Liver (tissue), 9 donors: ENCODE measurements around the gene HSD3B2. TPM values are rescaled to one million over a fixed set of nuclear protein-coding genes. Genes with fewer than 3 reads are reported as not detected.

ENCODE experiments used
- DNase-seq: peaks from one replicate; pipeline ENCODE4 v3.0.0-alpha.2; 2017; ENCODE audit warnings: low spot score
- H3K27ac ChIP-seq, 2 donors: one replicate each; pipeline ENCODE4 v1.7.0; 2013; ENCODE audit warnings: inconsistent platforms in 2 of 2, low read length in 2 of 2, control low read depth in 1 of 2, low read depth in 1 of 2, mild to moderate bottlenecking in 1 of 2
- H3K27me3 ChIP-seq, 4 donors: one replicate each; pipeline versions ENCODE4 v1.6.1 to v1.7.0; 2013; ENCODE audit warnings: low read length in 3 of 4, inconsistent platforms in 1 of 4, mild to moderate bottlenecking in 1 of 4, moderate library complexity in 1 of 4; ENCODE audit not compliant: control insufficient read depth in 4 of 4, insufficient read depth in 4 of 4
- H3K36me3 ChIP-seq, 4 donors: one replicate each; pipeline versions ENCODE4 v1.6.1 to v1.7.0; 2013; ENCODE audit warnings: low read length in 3 of 4, mild to moderate bottlenecking in 3 of 4, low read depth in 1 of 4, moderate library complexity in 1 of 4; ENCODE audit not compliant: control insufficient read depth in 4 of 4, insufficient read depth in 3 of 4
- H3K4me1 ChIP-seq, 4 donors: one replicate each; pipeline versions ENCODE4 v1.6.1 to v1.7.0; 2013; ENCODE audit warnings: low read length in 3 of 4, mild to moderate bottlenecking in 3 of 4, moderate library complexity in 1 of 4; ENCODE audit not compliant: control insufficient read depth in 4 of 4, insufficient read depth in 4 of 4
- H3K4me3 ChIP-seq, 3 donors: one replicate each; pipeline versions ENCODE4 v1.6.1 to v1.7.0; 2013; ENCODE audit warnings: low read length in 3 of 3, control low read depth in 1 of 3, low read depth in 1 of 3, mild to moderate bottlenecking in 1 of 3
- H3K9ac ChIP-seq, 2 donors: one replicate each; pipeline ENCODE4 v1.7.0; 2013; ENCODE audit warnings: low read length in 2 of 2, mild to moderate bottlenecking in 2 of 2, moderate library complexity in 2 of 2, control low read depth in 1 of 2, low read depth in 1 of 2
- H3K9me3 ChIP-seq, 4 donors: one replicate each; pipeline versions ENCODE4 v1.6.1 to v1.7.0; 2013; ENCODE audit warnings: low read length in 3 of 4; ENCODE audit not compliant: control insufficient read depth in 4 of 4
- EGR1 ChIP-seq, 2 donors: IDR thresholded peaks; 2 replicates each; pipeline ENCODE4 v1.6.1; 2016 to 2018; ENCODE audit warnings: antibody characterized with exemption in 2 of 2, low read depth in 2 of 2
- FOXA1 ChIP-seq: IDR thresholded peaks from 2 replicates; pipeline ENCODE4 v1.6.1; 2016; ENCODE audit warnings: antibody characterized with exemption
- FOXA2 ChIP-seq: IDR thresholded peaks from 2 replicates; pipeline ENCODE4 v1.6.1; 2016; ENCODE audit warnings: antibody characterized with exemption
- GABPA ChIP-seq, 2 donors: IDR thresholded peaks in 1 of 2; conservative IDR thresholded peaks in 1 of 2; 2 replicates each; pipeline ENCODE4 v1.6.1; 2016; ENCODE audit warnings: antibody characterized with exemption in 2 of 2, mild to moderate bottlenecking in 1 of 2, moderate library complexity in 1 of 2
- HNF4A ChIP-seq, 2 donors: conservative IDR thresholded peaks; 2 replicates each; pipeline ENCODE4 v1.6.1; 2016; ENCODE audit warnings: antibody characterized with exemption in 2 of 2, mild to moderate bottlenecking in 2 of 2
- HNF4G ChIP-seq: IDR thresholded peaks from 2 replicates; pipeline ENCODE4 v1.6.1; 2016; ENCODE audit warnings: antibody characterized with exemption
- JUND ChIP-seq, 2 donors: IDR thresholded peaks; 2 replicates each; pipeline ENCODE4 v1.6.1; 2016; ENCODE audit warnings: antibody characterized with exemption in 2 of 2
- NR2F2 ChIP-seq: IDR thresholded peaks from 2 replicates; pipeline ENCODE4 v1.6.1; 2016; ENCODE audit warnings: antibody characterized with exemption
- RAD21 ChIP-seq, 2 donors: IDR thresholded peaks; 2 replicates each; pipeline ENCODE4 v1.6.1; 2016; ENCODE audit warnings: antibody characterized with exemption in 2 of 2, mild to moderate bottlenecking in 2 of 2
- RXRA ChIP-seq, 2 donors: IDR thresholded peaks; 2 replicates each; pipeline ENCODE4 v1.6.1; 2017 to 2018; ENCODE audit warnings: antibody characterized with exemption in 2 of 2, mild to moderate bottlenecking in 1 of 2
- SP1 ChIP-seq: IDR thresholded peaks from 2 replicates; pipeline ENCODE4 v1.6.1; 2018; ENCODE audit warnings: antibody characterized with exemption, mild to moderate bottlenecking
- TAF1 ChIP-seq: conservative IDR thresholded peaks from 2 replicates; pipeline ENCODE4 v1.6.1; 2016; ENCODE audit warnings: antibody characterized with exemption, mild to moderate bottlenecking
- YY1 ChIP-seq: IDR thresholded peaks from 2 replicates; pipeline ENCODE4 v1.6.1; 2016; ENCODE audit warnings: antibody characterized with exemption, mild to moderate bottlenecking
- WGBS: extraction: QIAGEN DNeasy Blood & Tissue Kit; methylation state at CpG from one replicate; pipeline ENCODE4 v1.1.7; 2013; 5-methylcytosine and 5-hydroxymethylcytosine counted together
- polyA plus RNA-seq, 2 donors: library from polyadenylated mRNA; stranded (reverse) in 1 of 2; unstranded in 1 of 2; fragments of 200-250 nt in 1 of 2; fragments of >200 nt in 1 of 2; fragmentation: Nextera tagmentation in 1 of 2; extraction: Ambion mirVana in 1 of 2; gene quantifications; one replicate each; pipeline versions ENCODE4 v1.2.1 to v1.2.3, GENCODE V29; 2013 to 2015
- total RNA-seq, 2 donors: library from RNA; depleted of rRNA; stranded (reverse); fragments of >200 nt; gene quantifications; one replicate each; pipeline ENCODE4 v1.2.3, GENCODE V29; 2014
- TF ChIP-seq, protein P1 (sequence below): IDR thresholded peaks from 2 replicates; pipeline ENCODE4 v1.6.1; 2016; ENCODE audit warnings: antibody characterized with exemption, mild to moderate bottlenecking
- TF ChIP-seq, protein P2 (sequence below): IDR thresholded peaks from 2 replicates; pipeline ENCODE4 v1.6.1; 2016; ENCODE audit warnings: antibody characterized with exemption
- TF ChIP-seq, protein P3 (sequence below): fragments of 150-350 bp; IDR thresholded peaks from 2 replicates; pipeline ENCODE4 v1.5.1; 2017; ENCODE audit warnings: improper control_type of control experiment, low read depth, low read length; ENCODE audit not compliant: missing input control
- TF ChIP-seq, protein P4 (sequence below): IDR thresholded peaks from 2 replicates; pipeline ENCODE4 v1.6.1; 2016; ENCODE audit warnings: antibody characterized with exemption
- TF ChIP-seq, protein P5 (sequence below): IDR thresholded peaks from 2 replicates; pipeline ENCODE4 v1.6.1; 2016; ENCODE audit warnings: antibody characterized with exemption
- donor health status: healthy.
- donor health status: healthy.
- donor health status: healthy.
- donor health status: healthy.
- donor health status: healthy.

Gene HSD3B2
- total and polyA plus RNA-seq, 4 donors: 0.14 to 0.25 (median 0.18) TPM; not detected in 1

DNA sequence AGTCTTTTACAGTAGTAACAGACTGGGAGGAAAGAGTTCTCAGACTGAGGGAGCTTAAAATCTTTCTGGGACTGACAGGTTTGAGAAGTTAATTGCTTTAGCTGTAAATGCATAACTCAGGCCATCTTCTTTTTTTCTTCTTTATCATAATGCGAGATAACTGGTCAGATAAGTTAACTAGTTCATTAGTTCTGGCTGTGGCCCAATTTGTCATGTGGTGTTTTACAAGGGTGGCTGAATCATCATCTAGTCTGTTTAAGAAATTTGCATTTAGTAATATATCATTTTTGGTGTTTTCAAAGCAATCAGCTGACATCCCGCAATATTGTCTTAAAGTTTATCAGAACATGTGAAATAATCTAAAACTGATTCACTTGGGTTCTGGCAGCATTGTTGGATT is 14.0 kb downstream of the HSD3B2 start:
- WGBS: 94% methylated on average over 2 of the region's 2 CpGs
- no peak overlapping the region for H3K4me3 ChIP-seq
- H3K4me1 ChIP-seq: no peaks in the 10 kb centered on the region
- no peaks in the 10 kb centered on the region for H3K36me3 ChIP-seq
- H3K27ac ChIP-seq: no peak overlapping the region
- no peaks in the 10 kb centered on the region for H3K9me3 ChIP-seq
- H3K27me3 ChIP-seq: no peaks in the 10 kb centered on the region
- DNase-seq: no peak
- H3K9ac ChIP-seq: no peak overlapping the region
- TF ChIP-seq EGR1 (IDR thresholded peaks at IDR 0.05; ENCODE audit: low read depth in 2 of 2) (no peak), NR2F2 (no peak), GABPA (IDR thresholded peaks at IDR 0.05 in 1 of 2, conservative IDR thresholded peaks at IDR 0.05 in 1 of 2) (no peak), HNF4A (conservative IDR thresholded peaks at IDR 0.05) (no peak), RAD21 (IDR thresholded peaks at IDR 0.05) (no peak), FOXA2 (no peak), SP1 (no peak), YY1 (no peak), HNF4G (no peak), RXRA (IDR thresholded peaks at IDR 0.05) (no peak), JUND (IDR thresholded peaks at IDR 0.05) (no peak), TAF1 (no peak), FOXA1 (no peak)
- TF ChIP-seq, protein P1, sequence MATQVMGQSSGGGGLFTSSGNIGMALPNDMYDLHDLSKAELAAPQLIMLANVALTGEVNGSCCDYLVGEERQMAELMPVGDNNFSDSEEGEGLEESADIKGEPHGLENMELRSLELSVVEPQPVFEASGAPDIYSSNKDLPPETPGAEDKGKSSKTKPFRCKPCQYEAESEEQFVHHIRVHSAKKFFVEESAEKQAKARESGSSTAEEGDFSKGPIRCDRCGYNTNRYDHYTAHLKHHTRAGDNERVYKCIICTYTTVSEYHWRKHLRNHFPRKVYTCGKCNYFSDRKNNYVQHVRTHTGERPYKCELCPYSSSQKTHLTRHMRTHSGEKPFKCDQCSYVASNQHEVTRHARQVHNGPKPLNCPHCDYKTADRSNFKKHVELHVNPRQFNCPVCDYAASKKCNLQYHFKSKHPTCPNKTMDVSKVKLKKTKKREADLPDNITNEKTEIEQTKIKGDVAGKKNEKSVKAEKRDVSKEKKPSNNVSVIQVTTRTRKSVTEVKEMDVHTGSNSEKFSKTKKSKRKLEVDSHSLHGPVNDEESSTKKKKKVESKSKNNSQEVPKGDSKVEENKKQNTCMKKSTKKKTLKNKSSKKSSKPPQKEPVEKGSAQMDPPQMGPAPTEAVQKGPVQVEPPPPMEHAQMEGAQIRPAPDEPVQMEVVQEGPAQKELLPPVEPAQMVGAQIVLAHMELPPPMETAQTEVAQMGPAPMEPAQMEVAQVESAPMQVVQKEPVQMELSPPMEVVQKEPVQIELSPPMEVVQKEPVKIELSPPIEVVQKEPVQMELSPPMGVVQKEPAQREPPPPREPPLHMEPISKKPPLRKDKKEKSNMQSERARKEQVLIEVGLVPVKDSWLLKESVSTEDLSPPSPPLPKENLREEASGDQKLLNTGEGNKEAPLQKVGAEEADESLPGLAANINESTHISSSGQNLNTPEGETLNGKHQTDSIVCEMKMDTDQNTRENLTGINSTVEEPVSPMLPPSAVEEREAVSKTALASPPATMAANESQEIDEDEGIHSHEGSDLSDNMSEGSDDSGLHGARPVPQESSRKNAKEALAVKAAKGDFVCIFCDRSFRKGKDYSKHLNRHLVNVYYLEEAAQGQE: no peak
- TF ChIP-seq, protein P2, sequence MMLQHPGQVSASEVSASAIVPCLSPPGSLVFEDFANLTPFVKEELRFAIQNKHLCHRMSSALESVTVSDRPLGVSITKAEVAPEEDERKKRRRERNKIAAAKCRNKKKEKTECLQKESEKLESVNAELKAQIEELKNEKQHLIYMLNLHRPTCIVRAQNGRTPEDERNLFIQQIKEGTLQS: no peak
- TF ChIP-seq, protein P3, sequence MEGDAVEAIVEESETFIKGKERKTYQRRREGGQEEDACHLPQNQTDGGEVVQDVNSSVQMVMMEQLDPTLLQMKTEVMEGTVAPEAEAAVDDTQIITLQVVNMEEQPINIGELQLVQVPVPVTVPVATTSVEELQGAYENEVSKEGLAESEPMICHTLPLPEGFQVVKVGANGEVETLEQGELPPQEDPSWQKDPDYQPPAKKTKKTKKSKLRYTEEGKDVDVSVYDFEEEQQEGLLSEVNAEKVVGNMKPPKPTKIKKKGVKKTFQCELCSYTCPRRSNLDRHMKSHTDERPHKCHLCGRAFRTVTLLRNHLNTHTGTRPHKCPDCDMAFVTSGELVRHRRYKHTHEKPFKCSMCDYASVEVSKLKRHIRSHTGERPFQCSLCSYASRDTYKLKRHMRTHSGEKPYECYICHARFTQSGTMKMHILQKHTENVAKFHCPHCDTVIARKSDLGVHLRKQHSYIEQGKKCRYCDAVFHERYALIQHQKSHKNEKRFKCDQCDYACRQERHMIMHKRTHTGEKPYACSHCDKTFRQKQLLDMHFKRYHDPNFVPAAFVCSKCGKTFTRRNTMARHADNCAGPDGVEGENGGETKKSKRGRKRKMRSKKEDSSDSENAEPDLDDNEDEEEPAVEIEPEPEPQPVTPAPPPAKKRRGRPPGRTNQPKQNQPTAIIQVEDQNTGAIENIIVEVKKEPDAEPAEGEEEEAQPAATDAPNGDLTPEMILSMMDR: no peak
- TF ChIP-seq, protein P4, sequence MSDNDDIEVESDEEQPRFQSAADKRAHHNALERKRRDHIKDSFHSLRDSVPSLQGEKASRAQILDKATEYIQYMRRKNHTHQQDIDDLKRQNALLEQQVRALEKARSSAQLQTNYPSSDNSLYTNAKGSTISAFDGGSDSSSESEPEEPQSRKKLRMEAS: no peak
- TF ChIP-seq, protein P5, sequence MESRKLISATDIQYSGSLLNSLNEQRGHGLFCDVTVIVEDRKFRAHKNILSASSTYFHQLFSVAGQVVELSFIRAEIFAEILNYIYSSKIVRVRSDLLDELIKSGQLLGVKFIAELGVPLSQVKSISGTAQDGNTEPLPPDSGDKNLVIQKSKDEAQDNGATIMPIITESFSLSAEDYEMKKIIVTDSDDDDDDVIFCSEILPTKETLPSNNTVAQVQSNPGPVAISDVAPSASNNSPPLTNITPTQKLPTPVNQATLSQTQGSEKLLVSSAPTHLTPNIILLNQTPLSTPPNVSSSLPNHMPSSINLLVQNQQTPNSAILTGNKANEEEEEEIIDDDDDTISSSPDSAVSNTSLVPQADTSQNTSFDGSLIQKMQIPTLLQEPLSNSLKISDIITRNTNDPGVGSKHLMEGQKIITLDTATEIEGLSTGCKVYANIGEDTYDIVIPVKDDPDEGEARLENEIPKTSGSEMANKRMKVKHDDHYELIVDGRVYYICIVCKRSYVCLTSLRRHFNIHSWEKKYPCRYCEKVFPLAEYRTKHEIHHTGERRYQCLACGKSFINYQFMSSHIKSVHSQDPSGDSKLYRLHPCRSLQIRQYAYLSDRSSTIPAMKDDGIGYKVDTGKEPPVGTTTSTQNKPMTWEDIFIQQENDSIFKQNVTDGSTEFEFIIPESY: no peak

DNA sequence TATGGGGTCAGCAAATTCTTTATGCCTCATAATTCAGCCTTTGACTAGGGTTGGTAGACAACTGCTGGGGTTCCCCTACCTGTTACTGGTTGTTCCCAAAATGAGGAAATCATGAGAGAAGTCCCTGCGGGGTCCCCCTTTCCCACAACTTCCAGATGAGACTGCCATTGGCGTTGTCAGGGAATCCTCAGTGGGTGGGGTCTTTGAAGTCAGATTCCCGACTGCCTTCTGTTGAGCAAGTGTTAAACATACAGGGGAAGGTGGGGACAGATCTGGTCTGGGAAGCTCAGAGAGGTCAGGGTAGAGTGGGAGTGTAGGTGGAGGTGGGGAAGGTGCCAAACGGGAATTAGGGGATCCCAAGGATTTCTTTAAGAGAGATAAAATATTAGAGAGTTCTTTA is 14.7 kb downstream of the HSD3B2 start:
- 82% methylated on average over 4 of the region's 4 CpGs for WGBS

More for the DNA sequence above, 14.7 kb downstream of the HSD3B2 start:
- Histone ChIP-seq H3K36me3 (no peaks in the 10 kb centered on the region), H3K9ac (no peak overlapping the region), H3K4me1 (no peaks in the 10 kb centered on the region), H3K9me3 (no peaks in the 10 kb centered on the region), H3K27ac (no peak overlapping the region), H3K4me3 (no peak overlapping the region), H3K27me3 (no peaks in the 10 kb centered on the region)
- no peak for DNase-seq
- TF ChIP-seq RXRA (IDR thresholded peaks at IDR 0.05) (no peak), JUND (IDR thresholded peaks at IDR 0.05) (no peak), NR2F2 (no peak), SP1 (no peak), FOXA1 (no peak)
- TF ChIP-seq, protein P4: no peak
- TF ChIP-seq, protein P2: no peak
- TF ChIP-seq, protein P5: no peak
